ENCODE measurements around the gene ANKRD17.

- TF ChIP-seq CTCF (IDR thresholded peaks at IDR 0.05) (no peak), POLR2A (IDR thresholded peaks at IDR 0.05) (no peak), POLR2AphosphoS5 (IDR thresholded peaks at IDR 0.05) (no peak)
These were observed 77.4 kb downstream of the ANKRD17 start for GRCh38 chr4:73181231-73181630.

Measured in prostate gland (tissue), 2 donors.